HG02852 (cell line): ENCODE data around the gene PTPRD.

ENCODE experiments used
- ATAC-seq: cut with Tn5 transposase; IDR thresholded peaks from one replicate; pipeline ENCODE4 v1.9.1; 2021; ENCODE audit warnings: mild to moderate bottlenecking, moderate library complexity; ENCODE audit not compliant: unreplicated experiment

The PTPRD gene

GRCh38 chr9:8431505-8431904 is 2181.3 kb downstream of the PTPRD start:
- no peak for ATAC-seq

- no peak for ATAC-seq
Observed at GRCh38 chr9:8430945-8431344, 2181.9 kb downstream of the PTPRD start.

GRCh38 chr9:8429768-8430167 is 2183.0 kb downstream of the PTPRD start:
- ATAC-seq: no peak

GRCh38 chr9:8429157-8429556 is 2183.6 kb downstream of the PTPRD start:
- ATAC-seq: no peak

GRCh38 chr9:8428389-8428788 is 2184.4 kb downstream of the PTPRD start:
- no peak for ATAC-seq

- ATAC-seq: no peak
Observed at GRCh38 chr9:8424786-8425410, 2187.9 kb downstream of the PTPRD start.

GRCh38 chr9:8420416-8420815 is 2192.4 kb downstream of the PTPRD start:
- no peak for ATAC-seq

- no peak for ATAC-seq
Observed at GRCh38 chr9:8419596-8420275, 2193.1 kb downstream of the PTPRD start.

- no peak for ATAC-seq
Observed at GRCh38 chr9:8417341-8417740, 2195.5 kb downstream of the PTPRD start.

- ATAC-seq: no peak
Observed at GRCh38 chr9:8412327-8412726, 2200.5 kb downstream of the PTPRD start.

- ATAC-seq: no peak
Observed at GRCh38 chr9:8408575-8409190, 2204.1 kb downstream of the PTPRD start.

GRCh38 chr9:8401961-8402705 is 2210.7 kb downstream of the PTPRD start:
- ATAC-seq: no peak

GRCh38 chr9:8400378-8400777 is 2212.4 kb downstream of the PTPRD start:
- no peak for ATAC-seq

- ATAC-seq: no peak
Observed at GRCh38 chr9:8395022-8395421, 2217.8 kb downstream of the PTPRD start.

GRCh38 chr9:8394341-8394740 is 2218.5 kb downstream of the PTPRD start:
- no peak for ATAC-seq

GRCh38 chr9:8392866-8393265 is 2219.9 kb downstream of the PTPRD start:
- ATAC-seq: no peak

- no peak for ATAC-seq
Observed at GRCh38 chr9:8391566-8391965, 2221.2 kb downstream of the PTPRD start.

GRCh38 chr9:8391132-8391531 is 2221.7 kb downstream of the PTPRD start:
- ATAC-seq: no peak

- ATAC-seq: no peak
Observed at GRCh38 chr9:8390571-8390970, 2222.2 kb downstream of the PTPRD start.

- ATAC-seq: no peak
Observed at GRCh38 chr9:8389531-8389930, 2223.3 kb downstream of the PTPRD start.

GRCh38 chr9:8388132-8388531 is 2224.7 kb downstream of the PTPRD start:
- no peak for ATAC-seq

GRCh38 chr9:8384091-8384490 is 2228.7 kb downstream of the PTPRD start:
- no peak for ATAC-seq
